OCI-M1 (cell line): ENCODE measurements around the gene WDR12.
A peak's percentile ranks its signal among the peaks of the same experiment; 100 is the strongest.
"Not testable (repeated sequence)": the region's sequence is repeated elsewhere in the genome, so short reads cannot be mapped to it uniquely, and the experiment has no call there.

Source experiments
- DNase-seq: peaks from one replicate; lab custom pipeline; 2025; lab: John Stamatoyannopoulos, UW

Gene WDR12

DNA sequence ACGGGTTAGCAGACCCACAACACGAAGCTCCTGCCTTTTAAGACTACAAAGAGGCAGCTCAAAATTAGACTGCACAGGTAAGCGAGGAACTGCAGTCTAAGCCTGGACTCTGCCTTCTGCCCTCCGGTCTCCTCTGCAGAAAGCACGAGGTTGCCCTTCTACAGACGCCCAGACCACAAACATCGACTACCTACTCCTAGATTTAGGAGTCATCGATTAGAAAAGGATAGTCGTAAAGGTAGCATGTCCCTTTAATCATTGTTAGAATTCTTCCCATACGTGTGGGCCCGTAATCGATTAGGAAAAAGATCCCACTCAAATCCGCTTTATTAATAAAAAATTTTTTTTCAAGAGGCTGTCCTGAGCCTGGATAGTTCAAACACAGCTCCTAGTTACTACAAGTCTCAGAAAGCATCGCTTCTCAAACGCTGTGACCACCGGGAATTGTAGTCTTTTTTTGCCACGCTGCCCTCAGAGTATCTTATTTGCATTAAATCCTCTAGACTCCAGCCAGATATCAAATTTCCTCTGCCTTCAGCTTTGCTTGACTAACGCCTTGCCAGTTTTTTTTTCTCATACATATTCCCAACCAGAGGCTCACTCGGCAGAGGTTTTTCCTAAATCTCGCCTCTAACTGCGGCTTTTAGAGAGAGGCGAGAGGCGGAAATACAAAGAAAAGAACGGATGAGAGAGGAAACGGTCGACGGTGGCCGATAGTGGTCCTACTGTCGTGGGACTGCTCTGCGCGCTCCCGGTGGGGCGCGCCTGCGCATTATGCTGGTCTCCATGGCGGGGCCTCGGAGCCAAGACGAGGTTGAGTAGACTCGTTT lies at the start of gene WDR12, which contains the start of gene CARF:
WDR12 (minus strand) TSS at position 162 of the 830 bp plus-strand sequence. CDS start 197 bp downstream, outside the sequence.
CARF (plus strand) TSS at position 764 of the 830 bp plus-strand sequence. CDS start 29,628 bp downstream, outside the sequence.
- peak; percentile 96 for DNase-seq

DNA sequence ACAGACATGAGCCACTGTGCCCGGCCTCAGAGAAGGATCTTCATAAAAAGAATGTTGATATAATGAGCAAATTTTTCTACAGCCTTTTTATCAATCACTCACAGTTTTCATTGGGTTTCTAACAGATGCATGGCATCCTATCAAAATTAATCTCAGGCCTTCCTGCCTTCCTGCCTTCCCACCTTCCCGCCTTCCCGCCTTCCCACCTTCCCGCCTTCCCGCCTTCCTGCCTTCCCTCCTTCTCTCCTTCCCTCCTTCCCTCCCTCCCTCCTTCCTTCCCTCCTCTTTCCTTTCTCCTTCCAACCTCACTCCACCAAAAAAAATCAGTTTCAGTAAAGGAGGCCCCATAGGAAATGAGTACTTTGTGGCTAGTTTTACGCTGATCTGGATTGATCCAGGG lies 49.1 kb upstream of the WDR12 start:
- no peak for DNase-seq

DNA sequence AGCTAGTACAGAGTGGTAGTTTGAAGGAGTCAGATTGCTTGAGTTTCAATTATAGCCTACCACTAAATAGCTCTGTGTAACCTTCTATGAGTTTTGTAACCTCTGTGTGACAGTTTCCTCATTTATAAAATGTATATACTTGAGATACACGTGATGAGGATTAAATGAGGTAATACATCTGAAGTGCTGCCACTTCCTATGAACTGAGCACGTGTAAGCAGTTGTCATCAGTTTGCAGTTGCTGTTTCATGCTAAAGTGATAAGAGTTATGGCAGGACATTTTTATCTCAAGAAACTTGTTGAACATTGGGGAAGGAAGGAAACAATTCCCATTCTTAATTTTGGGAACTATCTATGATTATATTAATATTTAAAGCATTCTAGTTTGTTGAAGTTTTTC lies 39.1 kb upstream of the WDR12 start:
- DNase-seq: peak; percentile 95

GRCh38 chr2:202949333-202949732 lies 37.9 kb upstream of the WDR12 start:
- DNase-seq: not testable (repeated sequence)

GRCh38 chr2:202945497-202945896 lies 34.0 kb upstream of the WDR12 start:
- no peak for DNase-seq

DNA sequence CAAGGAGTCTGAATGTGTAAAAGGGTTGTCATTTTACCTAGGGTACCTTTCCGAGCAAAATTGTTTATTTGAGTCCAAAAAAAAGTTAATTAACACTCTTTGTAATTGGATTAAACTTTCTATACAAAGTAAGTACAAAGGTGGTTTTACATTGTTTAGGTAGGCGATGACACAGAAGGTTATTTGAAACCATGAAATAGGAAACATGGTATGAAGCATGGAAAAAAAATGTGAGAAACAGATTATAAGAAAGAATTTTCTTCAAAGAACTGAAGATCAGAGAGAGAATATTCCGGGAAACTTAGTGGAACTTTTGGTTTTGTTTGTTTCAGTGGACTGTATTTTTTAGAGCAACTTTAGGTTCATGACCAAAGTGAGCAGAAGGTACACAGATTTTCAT lies 33.3 kb upstream of the WDR12 start:
- DNase-seq: no peak

GRCh38 chr2:202944408-202944807 lies 32.9 kb upstream of the WDR12 start:
- no peak for DNase-seq

DNA sequence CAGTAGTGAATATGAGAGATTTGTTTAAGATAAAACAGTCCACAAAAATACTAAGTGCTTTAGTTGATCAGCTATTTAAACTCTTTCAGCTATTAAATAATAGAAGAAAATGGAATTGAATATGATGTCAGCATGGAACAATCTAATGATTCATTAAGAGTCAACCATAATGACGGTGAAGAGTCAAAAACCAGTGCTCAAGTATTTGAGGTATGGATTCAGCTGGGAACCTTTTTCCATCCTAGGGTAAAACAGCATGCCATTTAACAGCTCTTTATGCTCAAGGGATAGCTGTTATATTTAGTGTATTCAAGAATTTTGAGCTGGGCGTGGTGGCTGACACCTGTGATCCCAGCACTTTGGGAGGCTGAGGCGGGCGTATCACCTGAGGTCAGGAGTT lies 30.3 kb upstream of the WDR12 start:
- no peak for DNase-seq

DNA sequence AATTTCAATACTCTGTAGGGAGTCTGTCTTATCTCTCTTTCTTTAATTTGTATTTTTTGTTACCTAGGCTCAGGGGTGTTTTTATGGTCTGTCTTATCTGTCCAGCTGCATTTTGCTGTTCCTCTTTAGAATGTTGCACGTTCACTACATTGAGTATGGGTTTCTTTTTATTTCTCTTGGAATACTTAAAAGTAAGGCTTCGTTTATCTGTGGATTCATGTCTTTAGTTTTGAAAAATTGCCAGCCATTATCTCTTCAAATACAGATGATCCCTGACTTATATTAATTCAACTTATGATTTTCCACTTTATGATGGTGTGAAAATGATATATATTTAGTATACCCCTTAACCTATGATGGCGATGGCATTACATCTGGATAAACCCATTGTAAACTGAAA lies 27.5 kb upstream of the WDR12 start:
- no peak for DNase-seq

- DNase-seq: no peak
Observed at GRCh38 chr2:202934456-202934855, 23.0 kb upstream of the WDR12 start.

DNA sequence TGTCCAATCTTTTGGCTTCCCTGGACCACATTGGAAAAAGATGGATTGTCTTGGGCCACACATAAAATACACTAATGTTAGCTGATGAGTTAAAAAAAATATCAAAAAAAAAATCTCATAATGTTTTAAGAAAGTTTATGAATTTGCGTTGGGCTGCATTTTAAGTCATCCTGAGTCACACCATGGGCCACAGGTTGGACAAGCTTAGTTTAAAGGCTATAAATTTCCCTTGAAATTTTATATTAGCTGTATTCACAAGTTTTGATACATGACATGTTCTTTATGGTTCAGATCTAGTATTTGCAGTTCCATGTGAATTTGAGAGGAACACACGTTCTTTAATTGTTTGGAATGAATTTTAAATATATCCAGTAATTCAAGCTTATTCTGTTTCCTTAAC lies 22.5 kb upstream of the WDR12 start:
- DNase-seq: no peak

DNA sequence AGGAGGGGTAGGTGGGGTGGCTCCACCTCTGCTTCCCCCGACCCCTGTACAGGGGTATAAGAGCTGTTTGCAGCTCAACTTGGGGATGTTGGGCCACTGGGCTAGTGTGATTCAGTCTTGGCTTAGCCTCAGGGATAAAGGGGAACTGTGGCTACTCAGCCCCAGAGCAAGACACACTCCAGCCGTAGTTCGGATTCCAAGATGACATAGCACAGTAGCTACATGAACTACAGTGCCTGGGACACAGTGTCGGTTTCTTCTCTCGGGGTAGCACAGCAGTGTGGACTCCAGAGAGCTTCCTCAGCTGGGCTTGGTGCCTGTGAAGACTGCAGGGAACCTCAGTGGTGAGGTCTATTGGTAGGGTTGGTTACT lies 21.7 kb upstream of the WDR12 start:
- DNase-seq: no peak

DNA sequence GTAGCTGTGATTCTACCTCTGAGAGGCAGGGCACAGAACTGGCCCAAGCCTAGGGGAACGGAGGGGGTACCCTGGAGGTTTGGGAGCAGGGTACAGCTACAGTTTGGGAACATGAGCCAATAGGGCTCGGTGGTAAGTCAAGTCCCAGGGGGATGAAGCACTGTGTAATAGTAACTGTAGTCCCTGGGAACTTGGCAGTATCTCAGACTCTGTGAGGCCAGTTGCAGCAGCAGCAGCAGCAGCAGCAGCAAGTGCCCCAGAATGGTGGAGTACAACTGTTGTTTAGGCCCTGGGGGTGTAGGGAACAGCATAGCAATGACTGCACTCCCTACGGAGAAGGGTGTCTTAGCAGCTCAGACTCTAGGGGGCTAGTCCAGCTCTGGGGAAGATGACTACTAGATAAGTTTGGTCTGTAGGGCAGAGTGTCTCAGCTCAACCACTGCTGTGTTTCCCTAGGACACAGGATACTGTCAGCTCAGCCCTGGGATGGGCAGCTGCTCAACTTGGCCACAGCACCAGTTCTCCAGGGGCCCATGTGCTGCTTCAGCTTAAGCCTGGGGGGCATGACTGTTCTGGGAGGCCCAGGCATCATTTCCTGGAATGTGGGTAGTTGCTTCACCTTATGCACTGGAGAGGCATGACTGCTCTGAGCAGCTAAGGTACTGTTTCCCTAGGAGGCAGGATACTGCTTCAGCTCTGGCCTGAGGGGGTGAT lies 21.1 kb upstream of the WDR12 start:
- DNase-seq: no peak

- DNase-seq: no peak
Observed at GRCh38 chr2:202918860-202919259, 7.4 kb upstream of the WDR12 start.

DNA sequence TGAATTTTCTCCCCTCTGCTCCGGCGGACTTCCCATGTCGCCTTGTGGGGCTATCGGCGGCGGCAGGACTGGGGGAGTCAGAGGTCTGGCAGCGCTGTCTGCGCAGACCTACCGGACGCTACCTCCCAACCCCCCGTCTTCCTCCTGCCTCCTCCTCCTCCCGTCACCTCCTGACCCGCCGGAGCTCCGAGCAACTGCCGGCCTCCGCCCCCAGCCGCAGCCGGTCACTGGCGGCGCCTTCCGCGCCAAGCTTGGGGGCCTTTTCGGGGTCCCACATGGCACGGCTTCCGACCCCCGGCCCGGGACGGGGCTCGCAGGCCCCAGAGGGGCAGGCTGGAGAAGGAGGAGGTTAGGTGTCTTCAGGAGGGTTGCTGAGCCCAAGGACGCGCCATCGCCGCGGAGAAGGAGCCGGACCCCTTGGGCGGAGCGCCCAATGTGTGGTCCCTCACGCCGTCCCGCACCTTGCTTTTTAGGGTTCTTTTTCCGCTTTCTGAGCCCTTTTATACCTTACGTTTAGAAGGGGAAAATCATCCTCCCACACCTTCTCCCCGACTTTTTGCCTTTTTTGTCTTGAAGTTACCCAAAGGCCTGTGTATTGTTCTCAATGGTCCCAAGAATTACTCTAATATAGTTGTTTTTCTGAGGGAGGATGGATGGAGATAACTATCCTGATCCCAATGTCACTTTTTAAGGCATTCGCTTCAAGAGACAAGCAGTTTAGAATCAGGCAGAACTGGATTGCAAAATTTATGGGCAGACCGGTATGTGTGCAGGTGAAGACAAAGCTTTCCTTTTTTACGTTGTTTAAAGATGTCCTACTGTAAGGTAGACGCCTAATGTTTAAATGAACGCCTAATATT lies 1.1 kb upstream of the WDR12 start:
- DNase-seq: peak; percentile 25

DNA sequence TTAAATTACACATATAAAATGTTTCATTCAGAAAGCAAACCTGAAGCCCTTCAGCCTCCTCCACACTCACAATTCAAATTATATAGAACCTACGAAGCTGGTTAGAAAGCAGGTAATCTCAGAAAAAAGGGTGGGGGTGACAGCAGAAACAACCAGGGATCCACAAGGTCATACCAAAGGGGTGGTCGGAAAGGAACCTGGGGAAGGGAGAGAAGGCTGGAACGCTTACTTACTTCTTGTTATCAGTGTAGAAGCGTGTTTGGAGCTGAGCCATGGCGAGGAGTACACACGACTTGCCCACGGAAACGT lies 316 bp downstream of the WDR12 start:
- DNase-seq: no peak

DNA sequence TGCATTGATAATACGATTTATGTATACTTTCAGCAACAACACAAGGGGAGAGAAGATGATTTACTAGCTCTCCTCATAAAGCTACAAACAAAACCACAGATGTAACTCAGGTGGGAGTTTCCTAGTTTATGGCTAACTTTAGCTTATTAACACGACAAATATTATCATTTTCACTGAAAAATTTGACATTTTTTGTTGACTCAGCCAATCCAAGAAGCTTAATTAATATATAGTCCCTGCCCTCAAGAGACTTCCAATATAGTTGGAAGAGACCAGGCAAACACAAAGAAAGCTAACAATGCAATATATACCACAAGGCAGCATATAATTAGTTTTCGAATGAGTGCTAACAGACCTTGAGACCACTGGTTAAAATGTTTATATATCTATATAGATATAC lies 775 bp downstream of the WDR12 start:
- no peak for DNase-seq

DNA sequence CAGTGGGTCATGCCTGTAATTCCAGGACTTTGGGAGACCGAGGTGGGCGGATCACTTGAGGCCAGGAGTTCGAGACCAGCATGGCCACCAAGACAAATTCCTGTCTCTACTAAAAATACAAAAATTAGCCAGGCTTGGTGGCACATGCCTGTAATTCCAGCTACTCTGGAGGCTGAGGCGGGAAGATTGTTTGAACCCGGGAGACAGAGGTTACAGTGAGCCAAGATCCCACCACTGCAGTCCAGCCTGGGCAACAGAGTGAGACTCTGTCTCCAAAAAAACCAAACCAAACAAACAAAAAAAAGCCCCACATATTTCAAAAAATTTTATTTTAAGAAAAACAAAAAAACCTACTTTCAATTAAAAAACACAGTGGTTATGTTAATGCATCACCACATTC lies 1.2 kb downstream of the WDR12 start:
- DNase-seq: not testable (repeated sequence)

- DNase-seq: peak; percentile 12
Observed at GRCh38 chr2:202909394-202910192, 1.9 kb downstream of the WDR12 start.

DNA sequence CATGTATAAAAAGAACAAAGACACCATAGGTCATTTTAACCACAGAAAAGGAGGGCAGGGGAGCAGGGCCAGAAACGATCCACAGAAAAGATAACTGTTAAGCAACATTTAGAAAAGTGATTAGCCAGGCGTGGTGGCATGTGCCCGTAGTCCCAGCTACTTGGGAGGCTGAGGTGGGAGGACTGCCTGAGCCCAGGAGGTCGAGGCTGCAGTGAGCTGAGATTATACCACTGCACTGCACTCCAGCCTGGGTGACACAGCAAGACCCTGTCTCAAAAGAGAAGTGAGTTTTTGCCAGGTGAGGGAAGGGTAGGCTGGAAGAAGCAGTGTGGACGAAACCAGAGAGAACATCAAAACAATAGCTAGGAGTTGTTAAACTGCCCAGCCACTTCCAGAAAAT lies 3.3 kb downstream of the WDR12 start:
- peak; percentile 13 for DNase-seq

- DNase-seq: not testable (repeated sequence)
Observed at GRCh38 chr2:202905507-202905906, 6.0 kb downstream of the WDR12 start.

- no peak for DNase-seq
Observed at GRCh38 chr2:202885190-202885589, 26.3 kb downstream of the WDR12 start.
